Measurements from ENCODE around the gene OR1M1.

OR1M1 gene

DNA sequence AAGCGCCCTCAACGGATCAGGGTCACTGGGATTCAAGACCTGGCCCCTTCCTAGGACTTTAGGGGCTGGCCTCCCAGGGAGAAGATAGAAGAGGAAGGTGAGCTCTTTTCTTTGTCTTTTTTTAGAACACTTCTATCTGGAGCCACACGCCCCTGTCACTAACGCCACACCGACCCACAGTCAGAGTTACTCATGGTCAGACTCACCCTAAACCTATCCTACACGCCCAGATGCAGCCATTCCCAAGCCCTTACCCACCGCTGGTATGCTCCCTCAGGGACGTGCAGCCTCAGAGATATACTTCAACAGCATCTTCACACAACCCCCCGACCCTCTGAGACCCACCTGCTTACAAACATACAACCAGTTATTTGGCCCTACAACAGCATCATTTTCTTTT is 46.7 kb upstream of the OR1M1 start:
- Histone ChIP-seq H3K27me3 (replicated peaks; ENCODE audit: insufficient read depth, low read length) (peaks cover 60% of the 10 kb centered on the region), H3K79me2 (ENCODE audit: low read length) (no peaks in the 10 kb centered on the region), H2AFZ (ENCODE audit: low read length) (no peak overlapping the region), H3K4me1 (ENCODE audit: low read length) (no peaks in the 10 kb centered on the region), H3K9ac (ENCODE audit: low read length) (no peak overlapping the region), H3K27ac (ENCODE audit: low read length) (no peak overlapping the region), H4K20me1 (ENCODE audit: insufficient read depth, low read length) (no peaks in the 10 kb centered on the region), H3K4me3 (ENCODE audit: low read length) (no peak overlapping the region), H3K4me2 (ENCODE audit: low read depth, low read length) (no peak overlapping the region), H3F3A (ENCODE audit: insufficient read depth, low read length) (no peaks in the 10 kb centered on the region), H3K36me3 (replicated peaks; ENCODE audit: insufficient read depth, low read length) (no peaks in the 10 kb centered on the region), H3K9me3 (replicated peaks; ENCODE audit: insufficient read depth, low read length) (no peaks in the 10 kb centered on the region), H3K9me2 (replicated peaks; ENCODE audit: insufficient read depth, low read length) (no peaks in the 10 kb centered on the region)
- no peak for DNase-seq
- TF ChIP-seq, protein P1, sequence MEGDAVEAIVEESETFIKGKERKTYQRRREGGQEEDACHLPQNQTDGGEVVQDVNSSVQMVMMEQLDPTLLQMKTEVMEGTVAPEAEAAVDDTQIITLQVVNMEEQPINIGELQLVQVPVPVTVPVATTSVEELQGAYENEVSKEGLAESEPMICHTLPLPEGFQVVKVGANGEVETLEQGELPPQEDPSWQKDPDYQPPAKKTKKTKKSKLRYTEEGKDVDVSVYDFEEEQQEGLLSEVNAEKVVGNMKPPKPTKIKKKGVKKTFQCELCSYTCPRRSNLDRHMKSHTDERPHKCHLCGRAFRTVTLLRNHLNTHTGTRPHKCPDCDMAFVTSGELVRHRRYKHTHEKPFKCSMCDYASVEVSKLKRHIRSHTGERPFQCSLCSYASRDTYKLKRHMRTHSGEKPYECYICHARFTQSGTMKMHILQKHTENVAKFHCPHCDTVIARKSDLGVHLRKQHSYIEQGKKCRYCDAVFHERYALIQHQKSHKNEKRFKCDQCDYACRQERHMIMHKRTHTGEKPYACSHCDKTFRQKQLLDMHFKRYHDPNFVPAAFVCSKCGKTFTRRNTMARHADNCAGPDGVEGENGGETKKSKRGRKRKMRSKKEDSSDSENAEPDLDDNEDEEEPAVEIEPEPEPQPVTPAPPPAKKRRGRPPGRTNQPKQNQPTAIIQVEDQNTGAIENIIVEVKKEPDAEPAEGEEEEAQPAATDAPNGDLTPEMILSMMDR (IDR thresholded peaks at IDR 0.05; ENCODE audit: low read length), result no peak
- TF ChIP-seq EZH2phosphoT487 (IDR thresholded peaks at IDR 0.05; ENCODE audit: low read length), result no peak
- TF ChIP-seq EZH2 (optimal IDR thresholded peaks at IDR 0.05; ENCODE audit: low read depth, low read length), result no peak

DNA sequence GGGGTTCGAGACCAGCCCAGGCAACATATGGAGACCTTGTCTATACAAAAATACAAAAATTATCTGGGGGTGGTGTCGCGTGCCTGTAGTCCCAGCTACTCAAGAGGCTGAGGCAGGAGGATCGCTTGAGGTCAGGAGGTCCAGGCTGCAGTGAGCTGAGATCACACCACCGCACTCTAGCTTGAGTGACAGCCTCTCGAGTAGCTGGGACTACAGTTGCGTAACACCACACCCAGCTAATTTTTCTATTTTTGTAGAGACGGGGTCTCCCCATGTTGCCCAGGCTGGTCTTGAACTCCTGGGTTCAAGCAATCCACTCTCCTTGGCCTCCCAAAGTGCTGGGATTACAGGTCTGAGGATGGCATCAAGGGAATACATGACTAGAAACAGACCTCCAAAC is 45.8 kb upstream of the OR1M1 start:
- Histone ChIP-seq H3K4me1 (ENCODE audit: low read length) (no peaks in the 10 kb centered on the region), H3K79me2 (ENCODE audit: low read length) (no peaks in the 10 kb centered on the region), H3K27me3 (replicated peaks; ENCODE audit: insufficient read depth, low read length) (peaks cover 61% of the 10 kb centered on the region), H3F3A (ENCODE audit: insufficient read depth, low read length) (no peaks in the 10 kb centered on the region), H2AFZ (ENCODE audit: low read length) (no peak overlapping the region), H4K20me1 (ENCODE audit: insufficient read depth, low read length) (no peaks in the 10 kb centered on the region), H3K4me3 (ENCODE audit: low read length) (no peak overlapping the region), H3K9me3 (replicated peaks; ENCODE audit: insufficient read depth, low read length) (no peaks in the 10 kb centered on the region), H3K9me2 (replicated peaks; ENCODE audit: insufficient read depth, low read length) (no peaks in the 10 kb centered on the region), H3K4me2 (ENCODE audit: low read depth, low read length) (no peak overlapping the region), H3K9ac (ENCODE audit: low read length) (no peak overlapping the region), H3K27ac (ENCODE audit: low read length) (no peak overlapping the region), H3K36me3 (replicated peaks; ENCODE audit: insufficient read depth, low read length) (no peaks in the 10 kb centered on the region)
- no peak for DNase-seq
- TF ChIP-seq EZH2 (optimal IDR thresholded peaks at IDR 0.05; ENCODE audit: low read depth, low read length) (no peak), EZH2phosphoT487 (IDR thresholded peaks at IDR 0.05; ENCODE audit: low read length) (no peak)
- TF ChIP-seq, protein P1 (IDR thresholded peaks at IDR 0.05; ENCODE audit: low read length), result no peak

DNA sequence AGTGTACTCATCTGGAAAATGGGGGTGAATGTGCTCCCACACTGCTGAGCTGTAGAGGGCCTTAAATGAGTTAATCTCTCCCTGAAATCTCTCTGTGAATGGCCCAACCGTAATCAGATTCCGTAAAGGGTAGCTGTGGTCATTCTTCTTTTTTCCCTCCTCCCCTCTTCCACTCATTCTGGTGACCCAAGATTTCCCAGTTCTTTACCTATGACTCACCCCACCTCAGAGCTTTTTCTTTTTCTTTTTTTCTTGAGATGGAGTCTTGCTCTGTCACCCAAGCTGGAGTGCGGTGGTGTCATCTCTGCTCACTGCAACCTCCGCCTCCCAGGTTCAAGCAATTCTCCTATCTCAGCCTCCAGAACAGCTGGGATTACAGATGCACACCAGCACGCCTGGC is 43.3 kb upstream of the OR1M1 start:
- no peak overlapping the region for H3K4me2 ChIP-seq (ENCODE audit: low read depth, low read length)
- H3K79me2 ChIP-seq (ENCODE audit: low read length), result no peaks in the 10 kb centered on the region
- H3K9me3 ChIP-seq (replicated peaks; ENCODE audit: insufficient read depth, low read length), result no peaks in the 10 kb centered on the region
- H3K4me1 ChIP-seq (ENCODE audit: low read length), result no peaks in the 10 kb centered on the region
- H3K9me2 ChIP-seq (replicated peaks; ENCODE audit: insufficient read depth, low read length), result no peaks in the 10 kb centered on the region
- H3K27me3 ChIP-seq (replicated peaks; ENCODE audit: insufficient read depth, low read length), result peaks cover 50% of the 10 kb centered on the region
- no peaks in the 10 kb centered on the region for H3K36me3 ChIP-seq (replicated peaks; ENCODE audit: insufficient read depth, low read length)
- H3K4me3 ChIP-seq (ENCODE audit: low read length), result no peak overlapping the region
- H3F3A ChIP-seq (ENCODE audit: insufficient read depth, low read length), result no peaks in the 10 kb centered on the region
- H3K9ac ChIP-seq (ENCODE audit: low read length), result no peak overlapping the region
- no peaks in the 10 kb centered on the region for H4K20me1 ChIP-seq (ENCODE audit: insufficient read depth, low read length)
- no peak overlapping the region for H2AFZ ChIP-seq (ENCODE audit: low read length)
- TF ChIP-seq EZH2 (optimal IDR thresholded peaks at IDR 0.05; ENCODE audit: low read depth, low read length), result no peak
- TF ChIP-seq, protein P1 (IDR thresholded peaks at IDR 0.05; ENCODE audit: low read length), result no peak
- TF ChIP-seq EZH2phosphoT487 (IDR thresholded peaks at IDR 0.05; ENCODE audit: low read length), result no peak
- no peak for DNase-seq
- no peak overlapping the region for H3K27ac ChIP-seq (ENCODE audit: low read length)

All from MM.1S (cell line).